GM19455 (cell line): ENCODE data around the gene GDF11.

ENCODE experiments used
- ATAC-seq: cut with Tn5 transposase; IDR thresholded peaks from one replicate; pipeline ENCODE4 v1.9.1; 2021; ENCODE audit not compliant: unreplicated experiment

GDF11 gene

GRCh38 chr12:55742719-55743405 is at the start of gene GDF11:
TSS of gene GDF11 (plus strand) at chr12:55743122. CDS start at chr12:55743317, 195 bp downstream.
- ATAC-seq = peak; percentile 28

GRCh38 chr12:55693323-55694187 is 49.4 kb upstream of the GDF11 start:
- ATAC-seq = no peak

GRCh38 chr12:55694188-55694515 is 48.8 kb upstream of the GDF11 start:
- ATAC-seq = no peak

DNA sequence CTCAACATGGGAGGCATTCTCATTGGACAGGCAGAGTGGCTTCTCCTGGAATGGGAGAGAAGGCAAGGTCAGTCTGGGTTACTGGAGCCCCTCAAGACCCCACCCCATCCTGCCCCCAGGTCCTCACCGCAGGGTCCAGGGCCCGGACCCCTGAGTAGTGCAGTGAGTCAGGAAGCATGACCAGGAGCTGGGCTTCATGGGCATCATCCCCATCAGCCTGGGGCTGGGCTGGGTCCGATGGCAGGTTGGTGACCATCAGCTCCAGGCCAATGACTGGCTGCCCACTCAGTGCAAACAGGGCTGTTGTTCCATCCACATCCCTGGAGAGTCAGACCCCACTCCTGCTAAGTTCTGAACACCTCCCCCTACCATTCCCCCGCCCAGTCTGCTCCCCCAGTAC is 48.3 kb upstream of the GDF11 start:
- ATAC-seq = no peak

DNA sequence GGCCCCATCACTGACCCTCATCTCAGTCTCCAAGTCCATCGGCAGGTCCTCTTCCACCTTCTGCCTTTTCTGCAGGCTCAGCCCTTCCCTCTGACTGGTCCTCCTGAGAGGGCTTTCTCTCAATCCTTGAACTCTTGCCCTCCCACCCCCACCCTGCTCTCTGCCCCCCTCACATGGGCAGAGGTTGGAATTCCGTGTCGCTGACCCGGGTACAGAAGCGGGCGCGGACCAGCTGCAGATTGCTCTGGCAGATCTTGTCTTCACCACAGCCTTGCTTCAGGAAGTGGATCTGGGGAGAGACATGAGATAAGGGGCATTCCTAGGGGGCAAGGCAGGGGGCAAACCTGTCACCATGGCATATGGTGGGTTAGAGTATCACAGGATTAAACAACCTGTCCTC is 47.6 kb upstream of the GDF11 start:
- no peak for ATAC-seq

GRCh38 chr12:55696141-55696540 is 46.8 kb upstream of the GDF11 start:
- no peak for ATAC-seq

GRCh38 chr12:55696796-55697462 is 46.0 kb upstream of the GDF11 start:
- ATAC-seq = no peak

GRCh38 chr12:55697686-55698085 is 45.2 kb upstream of the GDF11 start:
- no peak for ATAC-seq

GRCh38 chr12:55698241-55698955 is 44.5 kb upstream of the GDF11 start:
- ATAC-seq = no peak

DNA sequence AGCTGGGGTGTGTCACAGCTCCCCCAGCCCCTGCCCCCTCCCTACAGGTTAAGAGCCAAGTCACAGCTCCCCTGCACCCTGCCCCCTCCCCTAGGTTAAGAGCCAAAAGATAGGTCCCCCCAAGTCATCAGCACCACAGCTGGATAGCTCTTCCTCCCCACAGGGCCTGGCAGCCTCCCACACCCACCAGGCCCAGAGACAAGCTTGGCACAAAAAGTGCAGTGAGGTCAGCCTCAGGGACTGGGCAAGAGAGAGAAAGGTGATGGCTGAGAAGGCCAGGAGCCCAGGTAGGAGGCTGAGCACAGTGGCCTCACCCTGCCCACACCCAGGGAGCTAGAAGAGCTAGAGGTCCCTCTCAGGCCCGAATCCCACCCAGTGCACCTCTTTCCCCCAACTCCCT is 44.0 kb upstream of the GDF11 start:
- no peak for ATAC-seq

DNA sequence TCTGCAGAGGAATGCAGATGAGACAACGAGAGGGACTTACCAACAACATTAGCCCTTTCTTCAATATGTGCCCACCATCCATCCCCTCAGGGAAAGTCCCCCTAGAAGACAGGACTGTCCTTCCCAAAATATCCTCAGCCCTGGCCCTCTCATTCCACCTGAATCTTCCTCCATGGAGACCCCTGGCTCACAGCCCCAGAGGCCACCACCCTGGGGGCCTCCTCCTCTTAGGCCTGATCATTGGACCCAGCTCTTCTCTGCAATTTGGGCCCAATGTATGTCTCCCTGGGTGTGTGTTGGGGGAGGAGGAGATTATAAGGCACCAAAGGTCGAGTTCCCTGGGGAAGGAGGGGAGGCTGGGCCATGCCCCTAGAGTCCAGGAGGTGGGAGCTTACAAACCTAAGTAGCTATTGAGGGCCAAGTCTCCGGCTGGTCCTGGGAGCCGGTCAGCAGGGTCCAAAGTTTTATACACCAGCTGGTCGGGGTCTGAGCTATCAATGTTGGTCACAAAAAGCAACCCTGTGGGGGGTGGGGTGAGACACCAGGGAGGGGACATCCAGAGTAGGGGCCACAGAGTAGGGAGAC is 43.4 kb upstream of the GDF11 start:
- ATAC-seq = no peak

DNA sequence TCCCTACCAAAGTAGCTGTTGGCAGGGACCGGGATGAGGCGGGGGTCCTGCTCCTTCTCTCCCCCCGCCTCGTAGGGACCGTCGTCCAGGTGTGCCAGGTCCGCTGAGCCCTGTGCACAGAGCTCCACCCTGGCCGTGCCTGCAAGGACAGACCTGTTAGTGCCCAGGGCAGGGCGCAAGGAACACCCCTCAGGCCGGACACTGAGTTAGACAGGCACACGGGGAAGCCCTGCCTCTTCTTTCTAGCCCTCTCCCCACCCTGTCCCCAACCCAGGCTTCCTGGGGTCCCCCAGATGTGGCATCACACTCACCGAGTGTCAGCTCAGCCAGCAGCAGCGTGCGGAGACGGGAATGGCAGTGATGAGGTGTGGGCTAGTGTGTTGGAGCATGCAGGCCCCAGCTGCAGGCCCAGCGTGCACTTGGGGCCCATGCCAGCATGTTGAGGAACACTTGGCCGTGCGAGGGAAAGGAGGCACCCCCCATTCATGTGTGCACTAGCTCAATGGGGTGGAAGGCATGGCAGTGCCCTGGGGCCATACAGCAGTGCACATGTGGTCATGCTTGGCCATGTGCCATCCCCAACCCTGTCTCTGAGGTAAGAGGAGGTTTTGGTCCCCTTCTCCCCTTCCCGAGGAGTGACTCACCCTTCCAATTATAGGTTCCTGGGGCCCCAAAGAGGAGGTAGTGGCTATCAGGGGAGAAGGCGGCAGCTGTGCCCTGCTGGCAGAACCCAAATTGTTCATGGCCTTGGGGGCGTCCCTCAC is 42.5 kb upstream of the GDF11 start:
- ATAC-seq = no peak

DNA sequence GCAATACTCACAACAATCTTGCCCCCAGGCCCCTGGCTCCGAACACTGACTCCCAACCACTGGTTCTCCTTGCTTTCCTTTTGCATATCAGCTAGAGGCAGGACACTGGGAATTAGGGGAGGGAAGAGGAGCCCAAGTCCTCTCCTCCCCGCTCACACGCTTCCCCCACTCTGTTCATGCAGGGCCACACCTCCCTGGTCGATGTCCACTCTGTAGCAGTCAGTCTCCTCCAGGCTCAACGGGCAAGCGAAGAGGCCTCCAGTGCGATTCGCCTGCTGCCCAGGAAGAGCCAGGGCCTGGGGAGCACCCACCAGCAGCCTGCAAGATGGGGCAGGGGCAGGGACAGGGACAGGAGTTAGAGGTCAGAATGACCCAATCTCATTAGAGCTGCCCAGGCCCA is 40.1 kb upstream of the GDF11 start:
- ATAC-seq = no peak

- ATAC-seq = no peak
Measured at GRCh38 chr12:55703288-55703687, 39.6 kb upstream of the GDF11 start.

DNA sequence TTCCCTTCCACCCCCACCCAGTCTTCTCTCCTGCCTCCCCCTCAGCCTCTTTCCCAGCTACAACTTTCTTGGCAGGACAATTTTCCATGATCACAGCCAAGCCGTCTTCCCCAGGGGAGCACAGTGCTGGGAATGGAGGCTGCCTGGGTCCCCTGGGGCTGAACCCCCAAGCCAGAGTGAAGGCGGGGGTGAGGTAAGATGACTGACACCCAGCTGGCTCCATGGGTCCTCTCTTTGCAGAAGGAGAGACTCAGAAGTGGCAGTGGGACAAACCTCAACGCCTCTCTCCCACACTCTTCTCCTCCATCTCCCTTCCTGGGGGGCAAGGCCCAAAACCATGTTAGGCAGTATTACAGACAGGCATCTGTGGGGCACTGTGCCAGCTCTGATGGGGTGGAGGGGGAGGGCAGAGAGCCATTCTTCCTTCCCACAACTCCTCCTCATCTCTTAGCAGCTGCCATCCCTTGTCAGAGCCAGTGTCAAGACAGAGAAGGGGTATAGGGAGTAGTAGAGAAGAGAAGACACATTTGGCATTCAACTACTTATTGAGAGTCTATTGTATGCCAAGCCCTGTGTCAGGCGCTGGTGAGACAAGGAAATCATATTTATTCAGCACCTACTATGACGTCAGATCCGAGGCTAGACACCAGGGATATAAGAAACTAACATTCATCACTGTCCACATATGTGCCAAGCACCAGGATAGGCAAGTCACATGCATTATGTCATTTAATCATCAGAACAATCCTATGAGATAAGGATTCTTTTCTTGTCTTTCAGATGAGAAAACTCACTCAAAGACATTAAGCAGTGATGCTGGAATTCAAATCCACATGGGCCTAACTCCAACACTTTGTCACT is 38.8 kb upstream of the GDF11 start:
- ATAC-seq = no peak

DNA sequence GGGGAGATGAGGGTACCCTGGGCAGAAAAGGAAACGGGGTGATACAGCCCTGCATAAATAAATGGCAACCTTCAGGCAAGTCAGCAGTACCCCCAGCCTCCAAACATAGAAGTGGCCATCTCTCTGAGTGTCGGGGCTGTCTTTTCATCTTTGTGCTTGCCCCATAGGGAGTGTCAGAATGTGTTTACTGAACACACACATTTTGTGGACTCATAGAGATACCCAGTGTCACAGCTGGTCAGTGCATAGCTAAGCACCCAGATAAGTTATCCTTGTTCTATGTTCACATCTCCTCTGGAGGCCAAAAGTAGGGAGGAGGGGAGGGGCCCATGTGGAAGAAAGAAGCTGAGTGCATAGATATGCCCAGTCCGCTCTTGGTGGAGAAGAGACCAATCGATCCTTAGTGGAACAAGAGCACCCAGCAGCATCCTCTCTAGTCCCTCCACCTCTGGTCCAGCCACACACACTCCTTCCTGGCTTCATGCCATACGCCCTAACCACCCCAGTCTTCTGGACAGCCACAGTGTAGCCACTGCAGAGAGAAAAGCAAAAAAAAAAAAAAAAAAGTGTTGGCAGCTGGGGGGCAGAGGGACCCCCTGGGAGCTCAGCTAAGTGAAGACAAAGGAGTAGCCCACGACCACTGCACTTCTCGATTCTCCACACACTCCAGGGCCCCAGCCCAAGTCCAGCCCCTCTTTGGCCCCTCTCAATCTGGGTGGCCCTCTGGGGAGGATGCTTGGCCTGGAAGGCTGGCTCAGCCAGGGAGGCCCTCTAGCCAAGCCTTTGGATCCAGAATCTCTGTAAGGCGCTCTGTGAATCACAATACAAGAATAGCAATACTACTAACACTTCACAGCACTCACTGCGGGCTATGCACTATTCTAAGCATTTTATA is 37.9 kb upstream of the GDF11 start:
- no peak for ATAC-seq

GRCh38 chr12:55705782-55706402 is 37.0 kb upstream of the GDF11 start:
- ATAC-seq = no peak
